Skin of body (tissue), 2 donors: ENCODE results near the gene REEP1. TPM values are rescaled to one million over a fixed set of nuclear protein-coding genes. Genes with fewer than 3 reads are reported as not detected.
"Not testable (repeated sequence)": the region's sequence is repeated elsewhere in the genome, so short reads cannot be mapped to it uniquely, and the experiment has no call there.

Experiments
- DNase-seq: peaks from one replicate; lab custom pipeline; 2025; lab: John Stamatoyannopoulos, UW
- total RNA-seq: library from RNA; depleted of rRNA; stranded (reverse); fragments of >200 nt; gene quantifications from one replicate; pipeline ENCODE4 v1.2.3, GENCODE V29; 2014

Gene REEP1
- total RNA-seq, 1 donor from 2014 or later: 3.9 TPM

GRCh38 chr2:86284401-86284841, 53.0 kb downstream of the REEP1 start:
- no peak for DNase-seq

- no peak for DNase-seq
Measured at GRCh38 chr2:86283411-86284030, 53.9 kb downstream of the REEP1 start.

DNA sequence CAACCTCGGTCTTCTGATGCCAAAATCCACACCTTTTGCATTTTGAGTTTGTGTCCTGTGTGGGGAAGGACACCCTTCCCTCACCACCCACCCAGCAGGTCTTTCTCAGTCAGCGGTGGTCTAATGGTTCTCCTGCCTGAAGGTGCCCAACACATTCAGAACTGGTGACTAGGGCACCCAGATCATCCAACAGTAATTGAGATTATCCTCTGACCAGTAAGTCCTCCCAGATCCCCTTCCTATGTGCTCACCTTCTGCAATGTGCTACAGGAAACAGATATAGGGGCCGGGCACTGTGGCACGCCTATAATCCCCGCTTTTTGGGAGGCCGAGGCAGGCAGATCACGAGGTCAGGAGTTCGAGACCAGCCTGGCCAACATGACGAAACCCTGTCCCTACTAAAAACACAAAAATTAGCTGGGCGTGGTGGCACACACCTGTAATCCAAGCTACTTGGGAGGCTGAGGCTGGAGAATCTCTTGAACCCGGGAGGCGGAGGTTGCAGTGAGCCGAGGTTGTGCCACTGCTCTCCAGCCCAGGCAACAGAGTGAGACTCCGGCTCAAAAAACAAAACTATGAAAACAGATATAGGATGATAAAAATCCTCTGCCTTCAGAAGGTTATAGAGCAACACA, 56.2 kb downstream of the REEP1 start:
- DNase-seq: no peak

DNA sequence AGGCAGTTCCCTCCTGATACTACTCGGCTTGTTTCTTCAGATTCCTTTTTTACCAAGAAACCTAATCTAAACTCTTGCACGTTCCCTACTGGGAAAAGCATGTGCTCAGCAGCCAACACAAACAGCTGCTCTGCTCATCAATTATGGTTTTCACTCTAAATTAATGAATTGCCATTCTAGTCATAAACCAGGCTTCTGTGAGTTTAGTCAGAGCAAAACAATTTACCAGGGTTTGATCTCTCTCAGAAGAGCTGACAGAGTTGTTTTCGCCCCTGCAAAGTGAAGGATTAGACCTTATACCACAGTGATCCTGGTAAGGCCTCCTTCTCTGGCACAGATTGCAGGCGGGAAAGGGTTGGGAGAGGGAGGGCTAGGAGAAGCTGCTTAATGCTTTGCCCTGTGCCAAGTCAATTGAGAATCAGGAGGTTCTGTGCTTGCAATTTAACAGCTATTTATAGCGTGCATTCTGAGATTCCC, 57.2 kb downstream of the REEP1 start:
- peak; percentile 69 for DNase-seq

GRCh38 chr2:86275962-86276361, 61.5 kb downstream of the REEP1 start:
- no peak for DNase-seq

DNA sequence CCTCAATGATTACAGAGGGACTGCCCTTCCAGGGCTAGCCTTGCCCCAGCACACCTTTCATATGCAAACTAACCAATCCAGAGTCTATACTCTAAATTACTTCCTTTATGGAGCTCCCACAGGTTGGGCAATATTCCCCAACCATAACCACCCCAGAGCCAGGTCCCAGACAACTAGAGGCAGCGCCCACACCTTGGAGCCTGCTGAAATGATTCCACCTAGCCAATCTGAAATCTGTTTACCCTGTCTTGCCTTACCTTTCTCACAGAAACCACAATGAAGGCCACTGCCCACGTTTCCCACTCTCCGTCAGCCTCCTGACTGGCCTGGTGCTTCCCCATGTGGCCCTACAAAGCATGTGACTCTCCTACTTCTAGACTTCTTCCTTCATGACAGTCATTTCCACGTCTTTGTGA, 62.0 kb downstream of the REEP1 start:
- no peak for DNase-seq

DNA sequence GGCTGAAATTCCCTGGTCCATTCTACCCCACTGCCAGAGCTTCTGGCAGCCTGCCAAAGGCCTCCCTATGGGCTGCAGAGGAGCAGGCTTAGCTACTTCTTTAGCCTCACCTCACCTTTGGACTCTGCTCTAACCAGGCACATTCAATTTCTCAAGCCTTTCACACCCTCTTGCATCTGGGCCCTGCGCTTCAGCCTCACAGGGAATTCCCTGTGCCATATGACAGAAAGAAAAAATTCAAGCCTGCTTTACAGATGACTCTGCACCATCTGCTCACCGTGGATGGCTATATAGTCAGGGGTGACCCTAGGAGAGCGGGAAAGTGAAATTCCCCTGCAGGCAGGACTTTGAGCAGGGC, 62.5 kb downstream of the REEP1 start:
- no peak for DNase-seq

DNA sequence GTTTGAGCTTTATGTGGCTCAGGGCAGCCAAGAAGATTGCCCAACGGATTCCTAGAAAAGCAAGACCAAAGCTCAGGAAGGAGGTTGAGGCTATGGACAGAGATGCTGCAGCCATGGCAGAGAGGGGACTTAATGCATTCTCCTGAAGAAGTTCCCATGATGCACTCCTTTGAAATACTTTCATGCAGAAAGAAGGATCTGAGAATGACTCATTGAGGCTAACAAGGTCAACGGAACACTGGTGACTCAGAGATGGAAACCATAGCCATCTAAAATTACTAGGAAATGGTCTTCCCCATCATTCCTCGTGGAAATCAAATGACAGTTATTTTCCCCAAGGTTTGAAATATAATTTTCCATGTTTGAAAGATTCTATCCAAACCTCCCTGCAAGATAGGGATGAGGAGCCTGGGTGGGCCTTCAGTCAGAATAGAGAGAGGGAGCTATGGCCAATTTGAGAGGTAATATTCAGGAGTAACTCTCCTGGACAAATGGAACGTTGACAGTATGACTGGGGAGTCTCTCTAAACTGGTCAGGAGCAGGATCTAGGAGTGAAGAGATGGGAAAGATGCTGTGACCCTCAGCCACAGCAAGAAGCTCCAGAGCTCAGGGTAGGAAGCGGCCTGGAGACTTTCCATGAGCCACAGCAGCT, 63.0 kb downstream of the REEP1 start:
- DNase-seq: no peak

DNA sequence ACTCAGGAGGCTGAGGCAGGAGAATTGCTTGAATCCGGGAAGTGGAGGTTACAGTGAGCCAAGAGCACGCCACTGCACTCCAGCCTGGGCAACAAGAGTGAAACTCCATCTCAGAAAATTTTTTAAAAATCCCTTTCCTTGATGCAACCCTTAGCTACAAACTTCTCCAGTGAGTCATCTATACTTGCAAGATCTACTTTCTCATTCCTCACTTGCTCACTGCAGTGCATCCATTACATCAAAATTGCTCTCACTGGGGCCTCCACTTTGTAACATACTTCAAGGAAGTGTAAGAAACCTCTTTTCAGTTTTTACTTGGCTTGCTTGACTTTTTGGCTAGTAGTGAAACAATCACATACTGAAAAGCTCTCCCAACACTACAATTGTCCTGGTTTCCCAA, 65.3 kb downstream of the REEP1 start:
- DNase-seq: no peak

- DNase-seq: no peak
Measured at GRCh38 chr2:86271248-86271647, 66.2 kb downstream of the REEP1 start.

GRCh38 chr2:86263956-86264355, 73.5 kb downstream of the REEP1 start:
- no peak for DNase-seq

GRCh38 chr2:86260978-86261377, 76.4 kb downstream of the REEP1 start:
- DNase-seq: no peak

GRCh38 chr2:86258106-86258505, 79.3 kb downstream of the REEP1 start:
- no peak for DNase-seq

DNA sequence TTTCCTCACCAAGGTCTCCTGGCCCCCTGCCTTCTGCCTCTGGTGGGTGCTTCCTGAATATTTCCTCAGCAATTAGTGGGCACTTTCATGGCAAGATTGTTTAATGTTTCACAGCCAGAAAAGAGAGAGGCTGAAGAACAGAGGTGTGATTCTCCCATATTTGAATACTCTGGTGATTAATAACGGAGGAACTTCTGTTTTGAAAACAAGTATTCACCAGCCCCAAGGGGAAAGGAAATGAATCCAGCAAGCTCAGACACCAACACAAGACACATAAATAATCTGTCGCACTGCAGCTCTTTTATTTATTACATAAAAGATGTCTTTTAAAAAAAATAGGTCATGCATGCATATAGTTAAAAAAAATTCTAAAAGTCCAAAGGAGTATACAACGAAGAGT, 80.4 kb downstream of the REEP1 start:
- DNase-seq: no peak

GRCh38 chr2:86256300-86256699, 81.1 kb downstream of the REEP1 start:
- DNase-seq: no peak

DNA sequence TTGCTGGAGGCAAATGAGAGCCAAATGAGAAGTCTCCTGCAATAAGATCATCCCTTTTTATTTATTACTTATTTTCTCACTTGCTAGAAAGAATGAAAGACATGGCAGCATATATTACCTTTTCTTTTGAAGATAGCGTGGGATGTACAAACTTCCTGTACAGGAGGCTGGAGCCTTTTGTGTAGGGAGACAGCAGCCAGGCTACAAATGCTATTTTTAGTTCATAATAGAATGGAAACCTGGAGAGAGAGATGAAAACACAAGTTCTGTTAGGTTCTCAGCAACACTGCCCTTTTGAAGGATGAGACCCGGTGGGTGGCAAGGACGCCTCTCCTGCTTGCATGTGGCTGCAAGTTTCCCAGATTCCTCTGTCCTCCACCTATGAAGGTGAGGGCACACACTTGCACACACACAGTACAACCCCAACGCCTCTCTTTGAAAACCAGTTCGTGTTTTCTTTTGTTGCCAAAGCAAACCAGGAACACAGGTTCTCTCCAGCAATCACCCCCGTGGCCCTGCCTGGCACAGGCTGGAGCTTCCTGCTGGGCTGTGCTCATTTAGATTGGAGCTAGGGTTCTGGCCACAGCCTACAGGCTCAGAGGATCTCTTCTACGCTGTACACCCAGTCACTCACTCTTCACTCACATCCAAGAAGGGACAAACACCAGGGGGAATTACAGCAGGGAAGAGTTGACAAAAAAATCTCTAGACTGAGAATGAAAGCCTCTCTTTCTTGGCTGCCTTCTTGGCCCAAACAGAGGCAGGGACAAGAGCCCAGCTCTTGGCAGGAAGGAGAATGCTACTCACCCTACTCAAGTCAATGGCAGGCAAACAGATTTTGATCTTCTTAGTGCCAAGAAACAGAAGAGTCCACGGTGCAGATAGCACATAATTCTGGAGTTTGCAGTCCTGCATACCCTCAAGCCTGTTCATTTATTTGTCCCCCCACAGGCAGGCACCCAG, 82.6 kb downstream of the REEP1 start:
- no peak for DNase-seq

- DNase-seq: no peak
Measured at GRCh38 chr2:86253424-86253823, 84.0 kb downstream of the REEP1 start.

GRCh38 chr2:86251840-86252266, 85.6 kb downstream of the REEP1 start:
- DNase-seq: no peak

DNA sequence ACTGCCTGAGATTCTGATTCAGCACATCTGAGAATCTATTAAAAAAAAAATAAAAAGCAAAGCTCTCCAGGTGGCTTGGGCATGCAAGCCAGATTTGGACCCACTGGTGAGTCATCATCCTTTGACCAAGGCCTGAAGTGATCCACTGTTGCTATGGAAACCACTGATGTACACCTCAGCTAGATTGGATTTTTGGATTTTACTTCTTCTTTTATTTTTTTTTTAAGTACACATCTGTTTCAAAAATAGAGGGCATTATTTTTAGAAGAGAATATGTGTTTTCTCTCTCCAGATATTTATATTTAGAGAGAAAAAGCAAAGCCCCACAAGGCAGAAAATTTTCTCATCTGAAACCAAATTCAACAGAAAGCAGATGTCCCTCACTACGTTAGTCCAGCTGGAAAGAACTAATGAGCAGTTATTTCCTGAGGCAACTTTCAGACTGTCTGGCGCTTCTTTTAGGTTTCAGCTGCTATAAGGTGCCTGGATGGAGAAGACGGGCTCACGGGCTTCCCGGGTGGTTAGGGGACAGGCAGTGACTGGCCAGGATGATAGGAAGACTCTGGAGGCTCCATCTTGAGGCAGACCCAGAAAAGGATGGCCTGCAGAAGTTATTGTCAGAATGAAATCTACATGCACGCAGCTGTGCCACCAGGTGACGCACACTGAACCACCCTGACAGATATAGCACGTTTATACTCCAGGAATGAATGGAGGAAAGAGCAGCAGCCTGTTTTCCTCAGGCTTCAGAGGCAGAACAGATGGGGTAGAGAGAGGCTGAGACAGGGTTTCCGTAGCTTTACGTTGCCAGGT, 87.6 kb downstream of the REEP1 start:
- peak; percentile 71 for DNase-seq

DNA sequence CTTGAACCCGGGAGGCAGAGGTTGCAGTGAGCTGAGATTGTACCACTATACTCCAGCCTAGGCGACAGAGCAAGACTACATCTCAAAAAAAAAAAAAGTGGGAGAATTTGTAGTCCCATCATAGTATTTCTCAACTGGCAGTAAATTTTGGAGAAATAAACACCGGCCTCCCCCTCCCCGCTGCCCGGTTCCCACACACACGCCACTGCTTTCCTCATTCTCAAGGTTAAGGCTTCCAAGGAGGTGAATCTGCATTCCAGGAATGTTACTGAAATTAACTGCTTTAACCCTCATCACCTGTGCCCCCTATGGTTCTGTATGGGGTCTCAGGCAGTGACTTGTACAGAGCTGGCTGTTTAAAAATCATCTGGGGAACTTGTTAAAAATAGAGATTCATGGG, 88.2 kb downstream of the REEP1 start:
- no peak for DNase-seq

DNA sequence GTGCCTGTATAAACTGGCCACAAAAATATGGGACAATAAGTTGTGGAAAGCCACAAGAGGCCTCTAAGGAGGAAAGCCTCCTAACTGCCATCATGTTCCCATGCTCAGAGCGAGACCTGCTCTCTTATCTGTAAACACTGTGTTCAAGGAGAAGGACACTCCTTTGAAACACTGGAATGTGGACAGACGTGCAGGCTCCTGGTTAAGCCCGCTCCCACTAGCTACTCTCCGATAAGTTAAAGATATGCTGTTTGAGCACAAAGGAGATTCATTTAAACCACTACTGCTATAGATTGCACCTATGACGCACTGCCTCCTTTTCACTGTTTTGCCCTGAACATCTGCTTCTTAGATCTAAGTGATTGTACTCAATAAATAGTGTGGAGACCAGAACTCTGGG, 92.2 kb downstream of the REEP1 start:
- DNase-seq: not testable (repeated sequence)
